C4-2B (cell line): ENCODE results near the gene SLC45A2.
A peak's percentile ranks its signal among the peaks of the same experiment; 100 is the strongest.
"Not testable (repeated sequence)": the region's sequence is repeated elsewhere in the genome, so short reads cannot be mapped to it uniquely, and the experiment has no call there.

Experiments
- H3K27ac ChIP-seq: fragments of 450-650 bp; 2 replicates; pipeline ENCODE4 v1.5.1; 2017
- CTCF ChIP-seq: fragments of 450-650 bp; conservative IDR thresholded peaks from 2 replicates; pipeline ENCODE4 v1.5.1; 2017; ENCODE audit warnings: mild to moderate bottlenecking
- ZFX ChIP-seq: fragments of 450-650 bp; IDR thresholded peaks from 2 replicates; pipeline ENCODE4 v1.6.1; 2017

The SLC45A2 gene

DNA sequence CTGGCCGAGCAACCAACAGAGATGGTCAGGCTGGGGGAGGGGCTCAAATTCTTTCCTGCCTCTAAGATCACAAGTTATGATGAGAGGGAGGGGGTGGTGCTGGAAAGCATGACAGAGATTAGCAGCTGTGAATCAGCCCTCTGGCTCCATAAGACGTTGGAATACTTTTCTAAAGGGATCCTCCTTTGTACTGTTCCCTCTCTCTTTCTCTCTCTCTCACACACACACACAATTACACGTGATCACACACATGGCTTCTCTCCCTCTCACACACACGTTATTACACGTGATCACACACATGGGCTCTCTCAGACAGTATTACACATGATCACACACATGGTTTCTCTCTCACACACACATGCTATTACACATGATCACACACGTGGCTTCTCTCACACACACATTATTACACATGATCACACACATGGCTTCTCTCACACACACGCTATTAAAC, at the start of gene SLC45A2:
Gene SLC45A2, minus strand, starts transcription at position 23 of the 454 bp plus-strand sequence. CDS start 110 bp downstream, outside the sequence.
- H3K27ac ChIP-seq, result peak within 1 kb of the TSS; percentile 4; the same call in 1 of the 2 replicates
- TF ChIP-seq CTCF, result no peak
- TF ChIP-seq ZFX, result no peak

DNA sequence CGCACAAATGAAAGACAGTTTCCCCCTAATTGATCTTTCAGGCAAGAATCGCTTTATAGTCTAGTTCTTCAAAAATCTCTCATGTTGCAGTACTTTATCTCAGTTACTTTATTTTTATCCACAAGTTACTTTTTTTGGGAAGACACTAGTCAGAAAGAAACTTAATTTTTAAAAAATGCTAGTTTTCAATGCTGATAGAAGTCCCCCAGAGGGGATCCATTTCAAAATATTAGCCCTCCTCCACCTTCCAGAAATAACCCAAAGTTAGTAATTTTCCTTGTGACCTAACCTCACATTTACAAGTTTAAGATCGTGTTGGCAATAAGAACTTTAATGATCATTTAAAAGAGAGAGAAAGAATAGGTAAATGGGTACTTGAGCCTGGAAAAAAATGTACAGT, 47.5 kb upstream of the SLC45A2 start:
- no peak overlapping the region for H3K27ac ChIP-seq
- TF ChIP-seq CTCF (no peak), ZFX (no peak)

DNA sequence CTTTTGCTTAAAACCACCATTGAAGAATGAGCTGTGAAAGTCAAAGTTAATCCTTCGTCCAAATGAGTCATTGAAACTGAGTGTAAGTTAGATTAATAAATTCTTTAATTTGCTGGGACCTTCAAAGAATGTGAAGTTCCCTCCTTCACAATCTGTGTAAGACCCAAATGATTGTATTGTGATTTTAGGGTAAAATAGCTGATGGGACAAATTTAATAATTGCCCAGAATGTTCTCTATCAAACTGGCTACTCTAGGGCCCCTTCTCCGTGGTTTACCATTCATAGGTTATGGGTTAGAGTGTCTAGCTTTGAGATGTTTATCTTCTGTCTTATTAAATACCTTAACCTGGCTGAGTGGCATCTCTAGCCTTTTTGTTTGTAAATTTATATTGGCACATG, 46.6 kb upstream of the SLC45A2 start:
- no peak overlapping the region for H3K27ac ChIP-seq
- no peak for TF ChIP-seq CTCF
- no peak for TF ChIP-seq ZFX

- H3K27ac ChIP-seq, result not testable (repeated sequence)
Observed at GRCh38 chr5:34030585-34030984, 46.1 kb upstream of the SLC45A2 start.

DNA sequence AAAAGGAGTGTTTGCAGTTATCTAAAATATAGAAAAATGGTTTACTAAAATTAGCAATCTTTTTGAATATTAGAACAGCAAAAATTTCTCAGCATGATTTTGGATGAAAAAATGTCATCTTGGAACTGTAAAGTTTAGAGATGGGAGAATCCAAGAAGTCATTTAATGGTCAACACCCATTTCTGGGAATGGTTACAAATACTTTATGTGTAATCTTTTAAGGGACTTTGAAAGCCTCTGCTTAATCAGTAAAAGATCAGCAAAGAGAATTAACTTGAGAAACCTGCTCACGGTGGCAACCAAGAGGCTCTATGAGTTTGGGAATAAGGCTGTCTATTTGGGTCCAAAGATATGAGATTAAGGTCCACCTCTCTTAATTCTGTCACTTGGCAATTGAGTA, 45.6 kb upstream of the SLC45A2 start:
- no peak overlapping the region for H3K27ac ChIP-seq
- TF ChIP-seq ZFX, result no peak
- no peak for TF ChIP-seq CTCF

GRCh38 chr5:34028349-34028748, 43.9 kb upstream of the SLC45A2 start:
- TF ChIP-seq CTCF (no peak), ZFX (no peak)
- no peak overlapping the region for H3K27ac ChIP-seq

DNA sequence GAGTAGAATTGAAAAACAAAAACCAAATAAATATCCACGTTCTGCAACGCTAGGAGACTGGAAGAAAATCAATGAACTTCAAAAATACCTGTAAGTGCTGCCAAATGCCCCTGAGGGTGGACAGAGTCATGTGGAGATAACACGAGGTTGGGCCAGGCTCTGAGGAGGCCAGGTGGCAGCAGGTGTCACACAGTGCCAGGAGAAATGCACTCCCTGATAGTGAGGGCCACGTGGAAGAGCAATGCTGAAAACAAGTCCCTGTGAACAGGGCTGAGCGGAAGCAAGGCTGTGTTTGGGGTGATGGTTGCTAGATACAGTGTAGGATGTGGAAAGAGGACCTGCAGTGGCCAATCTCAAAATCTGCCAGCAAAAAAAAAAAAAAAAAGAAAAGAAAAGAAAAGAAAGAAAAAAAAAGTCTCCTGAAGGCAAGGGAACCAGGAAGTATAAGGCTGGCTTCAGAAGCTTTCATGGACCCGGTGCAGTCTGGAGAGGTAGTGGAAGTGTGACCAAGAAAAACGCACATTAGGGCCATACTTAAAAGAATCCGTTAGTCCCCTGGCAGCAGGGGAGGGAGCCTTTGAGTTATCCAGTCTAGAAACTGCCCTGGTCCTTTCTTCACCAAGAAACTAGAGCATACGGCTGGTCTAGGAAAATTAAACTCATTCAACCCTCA, 41.7 kb upstream of the SLC45A2 start:
- TF ChIP-seq CTCF, result no peak
- TF ChIP-seq ZFX, result no peak

DNA sequence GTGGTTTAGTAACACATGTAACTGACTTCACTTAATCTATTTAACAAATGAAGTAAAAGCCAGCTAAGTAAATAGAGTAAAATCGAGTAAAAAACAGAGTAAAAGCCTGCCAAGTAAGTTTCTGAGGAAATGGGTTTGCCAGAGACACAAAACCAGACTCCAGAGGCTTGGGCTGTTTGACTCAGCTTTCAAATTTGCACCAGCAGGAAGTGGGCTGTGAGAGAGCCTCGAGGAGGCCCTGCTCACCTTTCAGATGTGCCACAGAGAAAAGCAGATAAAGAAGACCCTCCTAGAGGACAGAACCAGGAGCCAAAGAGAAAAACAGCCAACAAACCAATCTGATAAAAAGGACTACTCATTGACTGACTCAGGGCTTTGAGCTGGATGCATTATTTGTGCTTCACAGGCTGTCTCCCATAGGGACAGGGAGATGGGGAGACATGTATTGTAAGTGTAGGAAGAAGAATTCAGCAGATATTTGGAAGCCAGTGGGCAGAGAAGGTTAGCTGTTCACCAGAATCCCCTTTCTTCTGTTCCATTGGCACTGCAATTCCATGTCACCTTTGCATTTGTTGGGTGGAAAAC, 37.7 kb upstream of the SLC45A2 start:
- no peak for TF ChIP-seq CTCF
- TF ChIP-seq ZFX, result no peak
- no peak overlapping the region for H3K27ac ChIP-seq

More for the DNA sequence above, 41.7 kb upstream of the SLC45A2 start:
- H3K27ac ChIP-seq, result no peak overlapping the region
